22Rv1 (cell line): ENCODE data around the gene ARHGAP26.

Source experiments
- ZFX ChIP-seq: fragments of 450-650 bp; IDR thresholded peaks from 2 replicates; pipeline ENCODE4 v1.6.1; 2017; ENCODE audit warnings: antibody characterized with exemption, borderline replicate concordance
- TF ChIP-seq, protein P1 (sequence below): fragments of 450-650 bp; IDR thresholded peaks from 2 replicates; pipeline ENCODE4 v1.5.1; 2017; ENCODE audit warnings: mild to moderate bottlenecking

DNA sequence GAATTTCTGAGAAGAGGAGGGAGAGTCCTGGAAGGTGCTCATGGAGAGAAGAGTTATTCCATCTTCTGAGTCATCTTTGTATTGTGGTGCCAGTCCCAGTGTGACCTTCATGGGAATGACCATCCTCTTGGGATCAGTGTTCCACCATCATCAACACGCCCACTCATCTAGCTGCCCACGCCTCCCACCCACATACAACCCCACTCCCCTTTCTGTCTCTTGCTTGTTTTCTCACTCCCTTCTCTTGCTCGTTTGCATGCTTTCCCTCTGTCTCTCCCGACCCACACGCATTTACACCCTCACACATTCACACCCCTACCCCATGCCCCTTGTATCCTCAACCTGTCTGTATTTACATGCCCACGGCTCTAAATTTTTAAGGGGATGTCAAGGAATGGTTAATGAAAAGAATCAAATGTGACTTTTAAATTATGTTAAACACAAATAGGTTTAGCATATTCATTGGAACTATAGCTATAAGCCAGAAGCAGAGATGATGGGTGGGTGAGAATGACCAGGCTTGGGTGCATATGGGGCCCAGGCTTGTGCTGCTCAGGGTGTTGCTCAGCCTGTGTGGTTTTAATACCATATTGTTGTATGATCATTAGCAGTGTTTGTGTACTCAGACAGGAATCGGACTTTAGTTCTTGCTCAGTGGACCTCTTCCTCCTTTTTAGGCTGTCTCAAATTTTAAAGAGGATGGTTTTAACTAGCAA is 160.4 kb downstream of the ARHGAP26 start:
- TF ChIP-seq, protein P1, sequence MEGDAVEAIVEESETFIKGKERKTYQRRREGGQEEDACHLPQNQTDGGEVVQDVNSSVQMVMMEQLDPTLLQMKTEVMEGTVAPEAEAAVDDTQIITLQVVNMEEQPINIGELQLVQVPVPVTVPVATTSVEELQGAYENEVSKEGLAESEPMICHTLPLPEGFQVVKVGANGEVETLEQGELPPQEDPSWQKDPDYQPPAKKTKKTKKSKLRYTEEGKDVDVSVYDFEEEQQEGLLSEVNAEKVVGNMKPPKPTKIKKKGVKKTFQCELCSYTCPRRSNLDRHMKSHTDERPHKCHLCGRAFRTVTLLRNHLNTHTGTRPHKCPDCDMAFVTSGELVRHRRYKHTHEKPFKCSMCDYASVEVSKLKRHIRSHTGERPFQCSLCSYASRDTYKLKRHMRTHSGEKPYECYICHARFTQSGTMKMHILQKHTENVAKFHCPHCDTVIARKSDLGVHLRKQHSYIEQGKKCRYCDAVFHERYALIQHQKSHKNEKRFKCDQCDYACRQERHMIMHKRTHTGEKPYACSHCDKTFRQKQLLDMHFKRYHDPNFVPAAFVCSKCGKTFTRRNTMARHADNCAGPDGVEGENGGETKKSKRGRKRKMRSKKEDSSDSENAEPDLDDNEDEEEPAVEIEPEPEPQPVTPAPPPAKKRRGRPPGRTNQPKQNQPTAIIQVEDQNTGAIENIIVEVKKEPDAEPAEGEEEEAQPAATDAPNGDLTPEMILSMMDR, result no peak
- no peak for TF ChIP-seq ZFX
